Measurements from ENCODE around the gene SLC7A9.

DNA sequence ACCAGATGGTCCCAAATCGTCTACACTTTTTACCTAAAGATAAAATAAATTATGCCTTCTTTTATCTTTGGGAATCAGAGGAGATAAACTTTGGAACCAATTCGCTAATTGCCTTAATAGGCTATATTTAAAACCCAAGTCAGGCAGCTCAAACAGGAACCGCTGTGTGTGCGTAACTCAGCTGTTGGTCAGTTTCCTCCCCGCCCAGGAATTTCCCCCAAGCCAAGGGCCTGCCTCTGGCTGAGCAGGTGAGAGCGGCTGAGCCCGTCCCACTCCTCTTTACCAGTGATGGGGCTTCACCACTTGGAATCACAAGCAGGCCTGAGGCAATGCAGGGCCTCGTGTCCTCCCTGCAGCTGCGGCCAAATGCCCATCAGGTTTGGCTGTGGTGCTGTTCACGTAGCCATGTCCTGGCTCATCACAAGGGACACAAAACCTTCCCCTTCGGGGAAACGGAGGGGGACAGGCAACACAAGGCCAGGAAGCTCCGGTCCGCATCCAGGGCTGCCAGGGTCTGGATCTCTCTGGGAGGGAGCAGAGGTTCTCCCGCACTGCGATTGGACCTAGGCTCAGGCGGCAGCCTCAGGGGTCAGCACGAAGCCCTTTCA is 503 bp upstream of the SLC7A9 start:
- no peak for TF ChIP-seq EZH2 (IDR thresholded peaks at IDR 0.05; ENCODE audit: low read length)
- TF ChIP-seq, protein P1, sequence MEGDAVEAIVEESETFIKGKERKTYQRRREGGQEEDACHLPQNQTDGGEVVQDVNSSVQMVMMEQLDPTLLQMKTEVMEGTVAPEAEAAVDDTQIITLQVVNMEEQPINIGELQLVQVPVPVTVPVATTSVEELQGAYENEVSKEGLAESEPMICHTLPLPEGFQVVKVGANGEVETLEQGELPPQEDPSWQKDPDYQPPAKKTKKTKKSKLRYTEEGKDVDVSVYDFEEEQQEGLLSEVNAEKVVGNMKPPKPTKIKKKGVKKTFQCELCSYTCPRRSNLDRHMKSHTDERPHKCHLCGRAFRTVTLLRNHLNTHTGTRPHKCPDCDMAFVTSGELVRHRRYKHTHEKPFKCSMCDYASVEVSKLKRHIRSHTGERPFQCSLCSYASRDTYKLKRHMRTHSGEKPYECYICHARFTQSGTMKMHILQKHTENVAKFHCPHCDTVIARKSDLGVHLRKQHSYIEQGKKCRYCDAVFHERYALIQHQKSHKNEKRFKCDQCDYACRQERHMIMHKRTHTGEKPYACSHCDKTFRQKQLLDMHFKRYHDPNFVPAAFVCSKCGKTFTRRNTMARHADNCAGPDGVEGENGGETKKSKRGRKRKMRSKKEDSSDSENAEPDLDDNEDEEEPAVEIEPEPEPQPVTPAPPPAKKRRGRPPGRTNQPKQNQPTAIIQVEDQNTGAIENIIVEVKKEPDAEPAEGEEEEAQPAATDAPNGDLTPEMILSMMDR (optimal IDR thresholded peaks at IDR 0.05 in 1 of 3, IDR thresholded peaks at IDR 0.05 in 1 of 3, conservative IDR thresholded peaks at IDR 0.05 in 1 of 3; ENCODE audit: extremely low read depth in 1 of 3, insufficient read depth in 2 of 3, low read length in 3 of 3): no peak

Data from keratinocyte (primary cell).